Activated CD4-positive, CD25-positive, alpha-beta regulatory T cell (primary cell): ENCODE measurements around the gene ARAP1.

Source experiments
- DNase-seq, 4 experiments: peaks; one replicate each; lab custom pipeline; 2025; lab: John Stamatoyannopoulos, UW

The ARAP1 gene

GRCh38 chr11:72682238-72682857, 69.9 kb downstream of the ARAP1 start:
- DNase-seq = no peak

- no peak for DNase-seq
Measured at GRCh38 chr11:72681226-72682153, 70.7 kb downstream of the ARAP1 start.

- no peak for DNase-seq
Measured at GRCh38 chr11:72680624-72681158, 71.5 kb downstream of the ARAP1 start.

GRCh38 chr11:72679869-72680268, 72.3 kb downstream of the ARAP1 start:
- DNase-seq = no peak

GRCh38 chr11:72678524-72678923, 73.7 kb downstream of the ARAP1 start:
- DNase-seq = no peak

- peak; percentile 32 to 49 (median 38) for DNase-seq
Measured at GRCh38 chr11:72676861-72677341, 75.3 kb downstream of the ARAP1 start.

GRCh38 chr11:72675221-72675620, 77.0 kb downstream of the ARAP1 start:
- DNase-seq = no peak

GRCh38 chr11:72673943-72674828, 78.0 kb downstream of the ARAP1 start, which contains the start of gene PDE2A:
Gene PDE2A, minus strand, starts transcription at chr11:72674422. Its CDS starts 215 bp downstream, at chr11:72674207.
- DNase-seq = no peak

GRCh38 chr11:72673284-72673942, 78.8 kb downstream of the ARAP1 start:
- no peak for DNase-seq

- DNase-seq = no peak
Measured at GRCh38 chr11:72672597-72673238, 79.5 kb downstream of the ARAP1 start.

GRCh38 chr11:72671152-72672099, 80.8 kb downstream of the ARAP1 start:
- DNase-seq = no peak

GRCh38 chr11:72670041-72670440, 82.2 kb downstream of the ARAP1 start:
- DNase-seq = no peak

GRCh38 chr11:72669527-72669926, 82.7 kb downstream of the ARAP1 start:
- no peak for DNase-seq

GRCh38 chr11:72668629-72669347, 83.4 kb downstream of the ARAP1 start:
- DNase-seq = no peak

- no peak for DNase-seq
Measured at GRCh38 chr11:72665911-72666472, 86.2 kb downstream of the ARAP1 start.

GRCh38 chr11:72662036-72662435, 90.2 kb downstream of the ARAP1 start:
- no peak for DNase-seq

GRCh38 chr11:72661486-72661885, 90.7 kb downstream of the ARAP1 start:
- no peak for DNase-seq

- DNase-seq = no peak
Measured at GRCh38 chr11:72658989-72659640, 93.1 kb downstream of the ARAP1 start.
